HG03342 (cell line): ENCODE data around the gene SPRYD3.
"Not testable (repeated sequence)": the region's sequence is repeated elsewhere in the genome, so short reads cannot be mapped to it uniquely, and the experiment has no call there.

Source experiments
- ATAC-seq: cut with Tn5 transposase; IDR thresholded peaks from one replicate; pipeline ENCODE4 v1.9.1; 2021; ENCODE audit warnings: mild to moderate bottlenecking, moderate library complexity; ENCODE audit not compliant: unreplicated experiment

The SPRYD3 gene

GRCh38 chr12:53079226-53080117 is at the start of gene SPRYD3:
SPRYD3 (minus strand) TSS chr12:53079390; CDS start chr12:53079333, 57 bp downstream.
- ATAC-seq = peak; percentile 98

GRCh38 chr12:53127169-53127568 is 48.0 kb upstream of the SPRYD3 start:
- no peak for ATAC-seq

- no peak for ATAC-seq
Measured at GRCh38 chr12:53124352-53124723, 45.1 kb upstream of the SPRYD3 start.

GRCh38 chr12:53123578-53124351 is 44.6 kb upstream of the SPRYD3 start:
- no peak for ATAC-seq

GRCh38 chr12:53122961-53123468 is 43.8 kb upstream of the SPRYD3 start:
- ATAC-seq = no peak

GRCh38 chr12:53120685-53121525 is 41.7 kb upstream of the SPRYD3 start:
- ATAC-seq = no peak

- no peak for ATAC-seq
Measured at GRCh38 chr12:53118751-53119300, 39.6 kb upstream of the SPRYD3 start.

GRCh38 chr12:53115891-53116648 is 36.9 kb upstream of the SPRYD3 start:
- no peak for ATAC-seq

- no peak for ATAC-seq
Measured at GRCh38 chr12:53115112-53115890, 36.1 kb upstream of the SPRYD3 start.

- no peak for ATAC-seq
Measured at GRCh38 chr12:53113951-53114350, 34.8 kb upstream of the SPRYD3 start.

GRCh38 chr12:53113136-53113705 is 34.0 kb upstream of the SPRYD3 start:
- no peak for ATAC-seq

- not testable (repeated sequence) for ATAC-seq
Measured at GRCh38 chr12:53112431-53112830, 33.2 kb upstream of the SPRYD3 start.

GRCh38 chr12:53107122-53107521 is 27.9 kb upstream of the SPRYD3 start:
- ATAC-seq = no peak

GRCh38 chr12:53105712-53106439 is 26.7 kb upstream of the SPRYD3 start:
- ATAC-seq = no peak

- no peak for ATAC-seq
Measured at GRCh38 chr12:53105256-53105655, 26.1 kb upstream of the SPRYD3 start.

GRCh38 chr12:53103860-53104305 is 24.7 kb upstream of the SPRYD3 start:
- ATAC-seq = no peak

GRCh38 chr12:53102883-53103807 is 24.0 kb upstream of the SPRYD3 start, which contains the start of gene SOAT2:
SOAT2 (plus strand) TSS chr12:53103486; CDS start chr12:53103578, 92 bp downstream.
- peak; percentile 69 for ATAC-seq
